K562 (cell line): Measurements from ENCODE around the gene LENG9. TPM values are rescaled to one million over a fixed set of nuclear protein-coding genes. Genes with fewer than 3 reads are reported as not detected.

Experiments
- ETV5 ChIP-seq: sonication (generic); formaldehyde crosslinking; IDR thresholded peaks from 2 replicates; pipeline ENCODE4 v1.4.0; 2020; ENCODE audit warnings: low read depth, mild to moderate bottlenecking, missing genetic modification reagents
- GABPB1 ChIP-seq: sonication (generic); formaldehyde crosslinking; IDR thresholded peaks from 2 replicates; pipeline ENCODE4 v1.8.0; 2022; ENCODE audit warnings: mild to moderate bottlenecking, missing genetic modification reagents
- GATA2 ChIP-seq: sonication (generic); formaldehyde crosslinking; IDR thresholded peaks from 2 replicates; pipeline ENCODE4 v1.4.0; 2020; ENCODE audit warnings: mild to moderate bottlenecking, missing genetic modification reagents
- GTF2F1 ChIP-seq: IDR thresholded peaks from 2 replicates; pipeline ENCODE4 v1.6.1; 2011; ENCODE audit warnings: low read depth, low read length, improper control_type of control experiment
- HOXB6 ChIP-seq: fragments of 250-450 bp; sonication (Bioruptor Pico); IDR thresholded peaks from 2 replicates; pipeline ENCODE4 v1.5.1; 2022; ENCODE audit warnings: mild to moderate bottlenecking, borderline replicate concordance
- KAT8 ChIP-seq: fragments of 450-650 bp; IDR thresholded peaks from 2 replicates; pipeline ENCODE4 v1.6.1; 2016; ENCODE audit warnings: low read depth, mild to moderate bottlenecking
- SAP30 ChIP-seq: fragments of 200-600 bp; sonication (generic); IDR thresholded peaks from 2 replicates; pipeline ENCODE4 v1.6.1; 2012; ENCODE audit warnings: borderline replicate concordance, low read depth, mild to moderate bottlenecking, moderate library complexity, low read length, control low read depth, inconsistent platforms; ENCODE audit not compliant: insufficient read depth, poor library complexity, severe bottlenecking
- SMAD1 ChIP-seq: fragments of 150-350 bp; IDR thresholded peaks from 2 replicates; pipeline ENCODE4 v1.6.1; 2014; ENCODE audit warnings: low read length, low read depth; ENCODE audit not compliant: partially characterized antibody
- ZKSCAN8 ChIP-seq: fragments of 200-800 bp; sonication (Bioruptor generic); IDR thresholded peaks from 2 replicates; pipeline ENCODE4 v1.6.1; 2016; ENCODE audit warnings: missing genetic modification characterization, missing compliant biosample characterization
- ZNF583 ChIP-seq: fragments of 250-450 bp; sonication (Bioruptor Pico); IDR thresholded peaks from 2 replicates; pipeline ENCODE4 v1.4.0; 2020
- polyA plus RNA-seq, 8 experiments: library from polyadenylated mRNA; depleted of rRNA in 4 of 8; stranded (reverse) in 5 of 8; unstranded in 3 of 8; fragments of >200 nt; fragmentation: Nextera tagmentation in 2 of 8; fragmentation: Illumina TruSeq in 1 of 8; extraction: Ambion mirVana in 2 of 8; extraction: Trizol in 1 of 8; gene quantifications; 2 replicates each; pipeline versions ENCODE4 v1.2.1 to v1.2.3, GENCODE V29; 2011 to 2014; ENCODE audit warnings: inconsistent platforms in 1 of 8, missing spikeins in 1 of 8
- total RNA-seq, 7 experiments: library from RNA; depleted of rRNA in 6 of 7; stranded (reverse); fragments of >200 nt in 6 of 7; fragmentation: Illumina TruSeq in 2 of 7; extraction: Trizol in 2 of 7; gene quantifications; 2 replicates each; pipeline versions ENCODE4 v1.2.1 to v1.2.3, GENCODE V29; 2011 to 2021; ENCODE audit warnings: low replicate concordance in 1 of 7
- TF ChIP-seq, protein P1 (sequence below): fragments of 250-450 bp; sonication (Bioruptor Pico); IDR thresholded peaks from 2 replicates; pipeline ENCODE4 v1.9.0; 2021; ENCODE audit warnings: mild to moderate bottlenecking, inconsistent platforms
- TF ChIP-seq, protein P2 (sequence below): fragments of 250-450 bp; sonication (Bioruptor Pico); IDR thresholded peaks from 2 replicates; pipeline ENCODE4 v1.4.0; 2020; ENCODE audit warnings: mild to moderate bottlenecking, moderate library complexity

The LENG9 gene
- total and polyA plus RNA-seq, 9 of the 15 experiments (the other 6 are each of a cell fraction or from before 2014, with no cell fraction given) = 0.06 to 0.64 (median 0.33) TPM; not detected in 1

DNA sequence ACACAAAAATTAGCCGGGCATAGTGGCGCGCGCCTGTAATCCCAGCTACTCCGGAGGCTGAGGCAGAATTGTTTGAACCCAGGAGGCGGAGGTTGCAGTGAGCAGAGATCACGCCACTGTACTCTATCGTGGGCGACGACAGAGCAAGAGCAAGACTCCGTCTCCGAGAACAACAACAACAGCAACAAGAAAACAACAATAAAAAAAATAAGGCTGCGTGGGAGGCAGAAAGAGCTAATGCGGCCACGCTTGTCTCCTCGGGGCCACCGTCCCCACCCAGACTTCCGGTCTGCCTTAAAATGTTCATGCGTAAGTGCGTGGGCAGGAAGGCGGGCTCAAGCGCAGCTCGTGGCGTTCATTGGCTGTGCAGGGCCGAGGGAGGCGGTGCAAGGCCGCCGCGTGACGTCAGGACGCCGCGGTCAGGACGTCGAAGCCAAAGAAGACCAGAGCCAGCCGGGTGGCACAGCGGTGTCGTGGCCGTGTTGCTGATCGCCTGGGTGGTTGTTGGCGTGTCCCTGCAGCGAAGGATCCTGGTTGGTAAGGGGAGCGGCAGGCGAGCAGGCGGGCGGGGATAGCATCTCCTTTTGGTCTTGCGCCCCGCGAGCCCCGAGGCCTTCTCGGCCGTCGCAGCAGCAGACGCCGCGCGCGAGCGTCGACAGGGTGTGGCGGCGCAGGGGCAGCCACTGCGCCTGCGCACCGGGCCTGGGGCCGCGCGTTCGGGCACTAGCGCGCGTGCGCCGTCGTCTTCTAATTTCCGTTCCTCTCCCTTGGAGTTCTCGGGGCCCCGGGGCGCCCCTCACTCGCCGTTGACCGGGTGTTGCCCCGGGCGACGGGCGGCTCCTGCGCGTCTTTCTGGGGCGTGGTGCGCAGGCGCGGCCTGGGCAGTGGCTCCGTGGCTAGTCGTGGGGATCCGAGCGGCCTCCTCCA, 14.5 kb downstream of the LENG9 start, which contains the start of gene LENG8 (continued):
- TF ChIP-seq SMAD1 (peak; percentile 24), HOXB6 (0 out of 2 replicates have a peak, but pooled peaks have one; percentile 23), ZNF583 (CRISPR knock-in tag) (peak; percentile 78; the same call in 1 of the 2 replicates), SAP30 (no peak), GATA2 (CRISPR knock-in tag) (0 out of 2 replicates have a peak, but pooled peaks have one; percentile 13), ZKSCAN8 (CRISPR knock-in tag) (no peak), GABPB1 (CRISPR knock-in tag) (peak; percentile 94), KAT8 (no peak), GTF2F1 (0 out of 2 replicates have a peak, but pooled peaks have one; percentile 35), ETV5 (CRISPR knock-in tag) (peak; percentile 96)
- TF ChIP-seq, protein P1, sequence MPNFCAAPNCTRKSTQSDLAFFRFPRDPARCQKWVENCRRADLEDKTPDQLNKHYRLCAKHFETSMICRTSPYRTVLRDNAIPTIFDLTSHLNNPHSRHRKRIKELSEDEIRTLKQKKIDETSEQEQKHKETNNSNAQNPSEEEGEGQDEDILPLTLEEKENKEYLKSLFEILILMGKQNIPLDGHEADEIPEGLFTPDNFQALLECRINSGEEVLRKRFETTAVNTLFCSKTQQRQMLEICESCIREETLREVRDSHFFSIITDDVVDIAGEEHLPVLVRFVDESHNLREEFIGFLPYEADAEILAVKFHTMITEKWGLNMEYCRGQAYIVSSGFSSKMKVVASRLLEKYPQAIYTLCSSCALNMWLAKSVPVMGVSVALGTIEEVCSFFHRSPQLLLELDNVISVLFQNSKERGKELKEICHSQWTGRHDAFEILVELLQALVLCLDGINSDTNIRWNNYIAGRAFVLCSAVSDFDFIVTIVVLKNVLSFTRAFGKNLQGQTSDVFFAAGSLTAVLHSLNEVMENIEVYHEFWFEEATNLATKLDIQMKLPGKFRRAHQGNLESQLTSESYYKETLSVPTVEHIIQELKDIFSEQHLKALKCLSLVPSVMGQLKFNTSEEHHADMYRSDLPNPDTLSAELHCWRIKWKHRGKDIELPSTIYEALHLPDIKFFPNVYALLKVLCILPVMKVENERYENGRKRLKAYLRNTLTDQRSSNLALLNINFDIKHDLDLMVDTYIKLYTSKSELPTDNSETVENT (CRISPR knock-in tag) = peak; percentile 79
- TF ChIP-seq, protein P2, sequence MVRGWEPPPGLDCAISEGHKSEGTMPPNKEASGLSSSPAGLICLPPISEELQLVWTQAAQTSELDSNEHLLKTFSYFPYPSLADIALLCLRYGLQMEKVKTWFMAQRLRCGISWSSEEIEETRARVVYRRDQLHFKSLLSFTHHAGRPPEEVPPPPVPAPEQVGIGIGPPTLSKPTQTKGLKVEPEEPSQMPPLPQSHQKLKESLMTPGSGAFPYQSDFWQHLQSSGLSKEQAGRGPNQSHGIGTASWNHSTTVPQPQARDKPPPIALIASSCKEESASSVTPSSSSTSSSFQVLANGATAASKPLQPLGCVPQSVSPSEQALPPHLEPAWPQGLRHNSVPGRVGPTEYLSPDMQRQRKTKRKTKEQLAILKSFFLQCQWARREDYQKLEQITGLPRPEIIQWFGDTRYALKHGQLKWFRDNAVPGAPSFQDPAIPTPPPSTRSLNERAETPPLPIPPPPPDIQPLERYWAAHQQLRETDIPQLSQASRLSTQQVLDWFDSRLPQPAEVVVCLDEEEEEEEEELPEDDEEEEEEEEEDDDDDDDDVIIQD (CRISPR knock-in tag) = no peak
